NCI-H69 (cell line): Measurements from ENCODE around the gene SHISA5.
"Not testable (repeated sequence)": the region's sequence is repeated elsewhere in the genome, so short reads cannot be mapped to it uniquely, and the experiment has no call there.

Experiments
- DNase-seq: peaks from one replicate; lab custom pipeline; 2025; lab: John Stamatoyannopoulos, UW

SHISA5 gene

GRCh38 chr3:48519277-48519643 is 15.3 kb upstream of the SHISA5 start:
- no peak for DNase-seq

- no peak for DNase-seq
Measured at GRCh38 chr3:48518638-48519276, 14.8 kb upstream of the SHISA5 start.

GRCh38 chr3:48518069-48518468 is 14.1 kb upstream of the SHISA5 start:
- no peak for DNase-seq

- no peak for DNase-seq
Measured at GRCh38 chr3:48516571-48516970, 12.6 kb upstream of the SHISA5 start.

- no peak for DNase-seq
Measured at GRCh38 chr3:48514431-48515227, 10.7 kb upstream of the SHISA5 start.

- DNase-seq = no peak
Measured at GRCh38 chr3:48511551-48511950, 7.6 kb upstream of the SHISA5 start.

GRCh38 chr3:48507256-48508061 is 3.5 kb upstream of the SHISA5 start:
- DNase-seq = peak; percentile 78

- no peak for DNase-seq
Measured at GRCh38 chr3:48505968-48506504, 2.1 kb upstream of the SHISA5 start.

- DNase-seq = no peak
Measured at GRCh38 chr3:48505146-48505545, 1.2 kb upstream of the SHISA5 start.

GRCh38 chr3:48503401-48504050 is 448 bp downstream of the SHISA5 start:
- DNase-seq = no peak

GRCh38 chr3:48502728-48503168 is 1.2 kb downstream of the SHISA5 start:
- no peak for DNase-seq

GRCh38 chr3:48502121-48502520 is 1.9 kb downstream of the SHISA5 start:
- no peak for DNase-seq

- no peak for DNase-seq
Measured at GRCh38 chr3:48501196-48501595, 2.8 kb downstream of the SHISA5 start.

- no peak for DNase-seq
Measured at GRCh38 chr3:48500656-48501055, 3.3 kb downstream of the SHISA5 start.

- no peak for DNase-seq
Measured at GRCh38 chr3:48493203-48493501, 10.8 kb downstream of the SHISA5 start.

GRCh38 chr3:48492461-48493202 is 11.3 kb downstream of the SHISA5 start:
- no peak for DNase-seq

- no peak for DNase-seq
Measured at GRCh38 chr3:48486952-48487351, 17.0 kb downstream of the SHISA5 start.

GRCh38 chr3:48482822-48483221 is 21.2 kb downstream of the SHISA5 start:
- DNase-seq = not testable (repeated sequence)

- not testable (repeated sequence) for DNase-seq
Measured at GRCh38 chr3:48480891-48481290, 23.1 kb downstream of the SHISA5 start.

- DNase-seq = peak; percentile 62
Measured at GRCh38 chr3:48478626-48479555, 25.1 kb downstream of the SHISA5 start.
